Astrocyte (in vitro differentiated cells and primary cell): ENCODE results near the gene SLC8A3.

Experiments used
- EZH2 ChIP-seq: IDR thresholded peaks from 2 replicates; pipeline ENCODE4 v1.6.1; 2012; ENCODE audit warnings: mild to moderate bottlenecking, low read length, inconsistent platforms; ENCODE audit not compliant: insufficient read depth
- TF ChIP-seq, protein P1 (sequence below): IDR thresholded peaks from 2 replicates; pipeline ENCODE4 v1.5.1; 2011; ENCODE audit warnings: low read depth, mild to moderate bottlenecking, inconsistent platforms, low read length, moderate library complexity; ENCODE audit not compliant: insufficient read depth

DNA sequence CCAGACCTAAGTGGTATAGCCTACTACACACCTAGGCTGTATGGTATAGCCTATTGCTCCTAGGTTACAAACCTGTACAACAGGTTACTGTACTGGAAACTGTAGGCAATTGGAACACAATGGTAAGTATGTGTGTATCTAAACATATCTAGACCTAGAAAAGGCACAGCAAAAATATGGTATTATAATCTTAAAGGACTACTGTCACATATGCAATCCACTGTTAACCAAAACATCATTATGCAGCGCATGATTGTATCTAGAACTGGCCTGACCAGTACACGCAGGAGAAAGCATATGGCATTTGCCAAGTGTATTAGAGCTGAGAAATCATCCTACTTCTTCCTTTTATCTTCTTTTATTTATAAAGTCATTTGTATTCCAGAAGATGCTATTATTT lies 75.5 kb downstream of the SLC8A3 start:
- TF ChIP-seq, protein P1, sequence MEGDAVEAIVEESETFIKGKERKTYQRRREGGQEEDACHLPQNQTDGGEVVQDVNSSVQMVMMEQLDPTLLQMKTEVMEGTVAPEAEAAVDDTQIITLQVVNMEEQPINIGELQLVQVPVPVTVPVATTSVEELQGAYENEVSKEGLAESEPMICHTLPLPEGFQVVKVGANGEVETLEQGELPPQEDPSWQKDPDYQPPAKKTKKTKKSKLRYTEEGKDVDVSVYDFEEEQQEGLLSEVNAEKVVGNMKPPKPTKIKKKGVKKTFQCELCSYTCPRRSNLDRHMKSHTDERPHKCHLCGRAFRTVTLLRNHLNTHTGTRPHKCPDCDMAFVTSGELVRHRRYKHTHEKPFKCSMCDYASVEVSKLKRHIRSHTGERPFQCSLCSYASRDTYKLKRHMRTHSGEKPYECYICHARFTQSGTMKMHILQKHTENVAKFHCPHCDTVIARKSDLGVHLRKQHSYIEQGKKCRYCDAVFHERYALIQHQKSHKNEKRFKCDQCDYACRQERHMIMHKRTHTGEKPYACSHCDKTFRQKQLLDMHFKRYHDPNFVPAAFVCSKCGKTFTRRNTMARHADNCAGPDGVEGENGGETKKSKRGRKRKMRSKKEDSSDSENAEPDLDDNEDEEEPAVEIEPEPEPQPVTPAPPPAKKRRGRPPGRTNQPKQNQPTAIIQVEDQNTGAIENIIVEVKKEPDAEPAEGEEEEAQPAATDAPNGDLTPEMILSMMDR, result no peak
- TF ChIP-seq EZH2, result no peak
